NCI-H345 (cell line): ENCODE results near the gene PDE9A.

Experiments
- DNase-seq: peaks from one replicate; lab custom pipeline; 2025; lab: John Stamatoyannopoulos, UW

Gene PDE9A

GRCh38 chr21:42739061-42739931, 85.9 kb downstream of the PDE9A start:
- DNase-seq: no peak

GRCh38 chr21:42740405-42740909, 87.0 kb downstream of the PDE9A start:
- DNase-seq: no peak

GRCh38 chr21:42741066-42741465, 87.6 kb downstream of the PDE9A start:
- no peak for DNase-seq

- no peak for DNase-seq
These were observed 91.4 kb downstream of the PDE9A start for GRCh38 chr21:42744520-42745445.

DNA sequence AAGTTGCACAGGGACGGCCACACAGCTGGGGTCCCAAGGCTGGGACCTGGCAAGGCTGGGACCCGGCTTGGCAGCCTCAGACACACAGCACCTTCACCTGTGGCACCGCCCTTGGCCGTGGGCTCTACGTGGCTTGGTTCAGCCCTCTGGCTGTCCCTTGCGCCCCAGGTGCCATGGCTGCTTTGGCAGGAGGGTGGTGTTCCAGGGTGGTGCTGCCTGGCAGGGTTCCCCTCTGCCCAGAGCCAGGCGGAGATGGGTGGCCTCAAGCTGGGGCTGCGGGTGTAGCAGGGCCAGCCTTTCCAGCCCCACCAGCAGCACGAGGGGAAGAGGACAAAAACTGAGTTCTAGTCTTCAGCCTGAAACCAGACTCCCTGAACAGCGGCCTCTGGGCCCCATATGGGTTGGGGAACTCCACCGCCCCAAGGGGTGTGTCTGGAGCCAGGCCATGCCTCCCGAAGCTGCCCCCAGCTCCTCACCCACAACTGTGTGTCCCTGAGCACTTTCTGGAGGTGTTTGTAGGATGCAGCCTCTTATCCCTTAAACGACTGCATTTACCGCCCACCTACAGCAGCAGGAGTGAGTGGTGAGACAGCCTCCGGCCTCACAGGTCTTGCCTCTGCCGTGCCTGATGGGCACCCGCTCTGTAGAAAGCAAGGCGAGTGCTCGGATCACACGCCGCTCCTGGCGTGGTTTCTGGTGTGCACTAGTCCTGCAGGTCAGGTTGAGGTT, 92.3 kb downstream of the PDE9A start:
- DNase-seq: no peak

DNA sequence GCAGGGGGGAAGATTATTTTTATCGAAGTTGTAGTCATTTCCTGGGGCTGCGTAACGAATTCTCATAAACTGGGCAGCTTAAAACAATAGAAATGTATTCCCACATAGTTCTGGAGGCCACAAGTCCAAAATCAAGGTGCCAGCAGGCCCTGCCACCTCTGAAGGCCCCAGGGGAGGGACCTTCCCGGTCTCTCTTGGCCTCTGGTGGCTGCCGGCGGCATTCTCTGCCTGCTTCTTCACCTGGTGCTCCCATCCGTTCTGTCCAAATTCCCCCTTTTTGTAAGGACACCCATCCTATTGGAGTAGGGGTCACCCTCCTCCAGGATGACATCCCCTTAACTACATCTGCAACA, 92.8 kb downstream of the PDE9A start:
- DNase-seq: no peak

- DNase-seq: no peak
These were observed 93.3 kb downstream of the PDE9A start for GRCh38 chr21:42746593-42747275.

GRCh38 chr21:42747276-42747701, 93.9 kb downstream of the PDE9A start:
- no peak for DNase-seq

- no peak for DNase-seq
These were observed 94.4 kb downstream of the PDE9A start for GRCh38 chr21:42747746-42748351.

- DNase-seq: no peak
These were observed 95.3 kb downstream of the PDE9A start for GRCh38 chr21:42748620-42749176.

GRCh38 chr21:42750737-42751530, 97.5 kb downstream of the PDE9A start:
- no peak for DNase-seq

- DNase-seq: no peak
These were observed 98.4 kb downstream of the PDE9A start for GRCh38 chr21:42751866-42752265.

GRCh38 chr21:42753804-42754203, 100.4 kb downstream of the PDE9A start:
- DNase-seq: no peak

GRCh38 chr21:42754270-42754933, 101.0 kb downstream of the PDE9A start:
- no peak for DNase-seq

DNA sequence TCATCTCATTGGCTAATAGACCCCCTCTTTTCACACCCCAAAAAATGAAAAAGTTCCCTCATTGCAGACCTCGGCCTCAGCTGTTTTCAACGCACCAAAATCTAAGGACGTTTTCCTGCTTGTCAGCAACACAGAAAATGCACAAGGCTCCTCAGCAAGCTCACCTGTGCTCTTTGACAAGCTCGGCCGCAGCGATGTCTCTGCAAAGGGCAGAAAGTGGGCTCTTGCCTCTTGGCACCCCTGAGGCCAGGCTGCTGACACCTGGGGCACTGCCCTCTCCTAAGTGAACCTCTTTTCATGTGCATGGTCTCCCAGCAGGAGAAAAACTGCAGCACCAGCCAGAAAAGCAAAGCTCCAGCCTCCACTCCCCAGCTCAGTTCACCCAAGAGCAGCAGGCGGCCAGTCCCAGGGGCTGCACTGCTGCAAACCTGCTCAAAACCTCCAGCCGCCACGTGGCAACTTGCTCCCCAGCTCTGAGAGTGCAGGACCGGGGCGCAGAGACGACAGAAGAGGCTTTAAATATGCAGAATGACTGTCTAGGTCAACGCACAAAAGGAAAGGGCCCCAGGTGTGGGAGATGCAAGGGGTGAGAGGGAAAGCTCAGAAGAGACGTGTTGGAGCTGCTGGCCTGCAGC, 101.7 kb downstream of the PDE9A start:
- no peak for DNase-seq

GRCh38 chr21:42755766-42756579, 102.6 kb downstream of the PDE9A start:
- DNase-seq: no peak

DNA sequence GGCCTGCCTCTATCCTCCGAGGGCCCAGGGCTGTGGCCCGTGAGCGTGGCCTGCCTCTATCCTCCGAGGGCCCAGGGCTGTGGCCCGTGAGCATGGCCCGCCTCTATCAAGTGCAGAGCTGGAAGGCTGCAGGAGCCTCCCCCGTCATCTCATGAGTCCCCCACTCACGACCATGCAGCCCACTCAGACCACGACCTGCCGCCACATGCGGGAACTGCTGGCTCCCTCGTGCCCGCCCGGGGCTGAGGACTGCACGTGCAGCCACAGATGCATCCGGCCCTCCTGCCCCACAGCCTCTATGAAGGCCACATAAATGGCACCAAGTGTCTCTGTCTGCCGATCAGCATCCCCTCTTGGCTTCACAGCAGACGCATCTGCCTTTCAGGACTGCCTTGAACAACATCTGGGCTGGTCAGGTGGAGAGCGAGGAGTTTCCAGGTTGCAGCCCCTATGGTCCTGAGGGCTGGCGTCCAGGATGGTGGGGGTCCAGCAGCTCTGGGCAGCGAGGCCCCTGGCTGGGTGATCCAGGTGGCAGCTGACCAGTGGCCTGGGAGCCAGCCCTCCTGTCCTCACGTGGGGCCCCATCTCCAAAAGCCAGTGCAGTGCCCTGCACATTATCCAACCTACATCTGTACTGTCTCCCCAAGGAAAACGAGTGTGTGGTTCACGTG, 103.3 kb downstream of the PDE9A start:
- DNase-seq: no peak
